ENCODE data around the gene TM7SF2.

Gene TM7SF2

GRCh38 chr11:65159012-65159411, 47.3 kb downstream of the TM7SF2 start:
- H3K36me3 ChIP-seq (ENCODE audit: low read depth) = no peaks in the 10 kb centered on the region
- no peaks in the 10 kb centered on the region for H3K9me3 ChIP-seq (ENCODE audit: severe bottlenecking)
- DNase-seq (ENCODE audit: low spot score) (no peak), ATAC-seq (ENCODE audit: low read depth) (no peak)
- no peak overlapping the region for H3K4me3 ChIP-seq (ENCODE audit: severe bottlenecking)
- no peak overlapping the region for H3K27ac ChIP-seq (ENCODE audit: poor library complexity, severe bottlenecking)
- no peak for TF ChIP-seq CTCF (IDR thresholded peaks at IDR 0.05; ENCODE audit: poor library complexity, severe bottlenecking)
- H3K4me1 ChIP-seq (ENCODE audit: insufficient read depth, poor library complexity, severe bottlenecking) = no peaks in the 10 kb centered on the region
- H3K27me3 ChIP-seq (ENCODE audit: insufficient read depth, poor library complexity, severe bottlenecking) = no peaks in the 10 kb centered on the region

- no peak for TF ChIP-seq CTCF (IDR thresholded peaks at IDR 0.05; ENCODE audit: poor library complexity, severe bottlenecking)
- Histone ChIP-seq H3K27me3 (ENCODE audit: insufficient read depth, poor library complexity, severe bottlenecking) (no peaks in the 10 kb centered on the region), H3K4me1 (ENCODE audit: insufficient read depth, poor library complexity, severe bottlenecking) (no peaks in the 10 kb centered on the region), H3K27ac (ENCODE audit: poor library complexity, severe bottlenecking) (no peak overlapping the region), H3K4me3 (ENCODE audit: severe bottlenecking) (no peak overlapping the region), H3K9me3 (ENCODE audit: severe bottlenecking) (no peaks in the 10 kb centered on the region), H3K36me3 (ENCODE audit: low read depth) (no peaks in the 10 kb centered on the region)
- ATAC-seq (ENCODE audit: low read depth) (no peak), DNase-seq (ENCODE audit: low spot score) (no peak)
Observed at GRCh38 chr11:65160643-65161042, 49.0 kb downstream of the TM7SF2 start.

- no peak for ATAC-seq (ENCODE audit: low read depth)
- Histone ChIP-seq H3K4me1 (ENCODE audit: insufficient read depth, poor library complexity, severe bottlenecking) (no peaks in the 10 kb centered on the region), H3K27ac (ENCODE audit: poor library complexity, severe bottlenecking) (no peak overlapping the region), H3K9me3 (ENCODE audit: severe bottlenecking) (no peaks in the 10 kb centered on the region), H3K36me3 (ENCODE audit: low read depth) (no peaks in the 10 kb centered on the region), H3K4me3 (ENCODE audit: severe bottlenecking) (no peak overlapping the region), H3K27me3 (ENCODE audit: insufficient read depth, poor library complexity, severe bottlenecking) (no peaks in the 10 kb centered on the region)
- no peak for DNase-seq (ENCODE audit: low spot score)
- no peak for TF ChIP-seq CTCF (IDR thresholded peaks at IDR 0.05; ENCODE audit: poor library complexity, severe bottlenecking)
Observed at GRCh38 chr11:65163684-65164083, 52.0 kb downstream of the TM7SF2 start.

All from RWPE2 (cell line).